ENCODE results near the gene PGLYRP4.

GRCh38 chr1:153364766-153365666 is 16.4 kb upstream of the PGLYRP4 start:
- TF ChIP-seq CTCF (IDR thresholded peaks at IDR 0.05) (no peak), POLR2A (IDR thresholded peaks at IDR 0.05) (no peak)

Data from right lobe of liver (tissue), 4 donors.